Activated CD8-positive, alpha-beta memory T cell treated with anti-CD3 and anti-CD28 coated beads, Interleukin-2, amount 10 ng/mL, durations not matched to agents 7 days and 5 days (primary cell): Measurements from ENCODE around the gene EXOC4. TPM values are rescaled to one million over a fixed set of nuclear protein-coding genes. Genes with fewer than 3 reads are reported as not detected.

ENCODE experiments used
- ATAC-seq: fragments of 150-1000 bp; cut with Tn5 transposase; one replicate; pipeline ENCODE4 v1.10.0; 2021; ENCODE audit warnings: moderate library complexity
- CTCF ChIA-PET: fragments of 350-600 bp; sonication (Branson Sonifier 250); formaldehyde crosslinking; loops from one replicate; lab custom pipeline; 2021; ENCODE audit warnings: antibody characterized with exemption; lab: Charles Lee
- DNase-seq: peaks from one replicate; pipeline ENCODE4 v3.0.0-alpha.2; 2020
- H3K27ac Mint-ChIP-seq: one replicate; pipeline ENCODE4 v1.8.0; 2021; ENCODE audit warnings: mild to moderate bottlenecking, mixed read lengths
- H3K27me3 Mint-ChIP-seq: one replicate; pipeline ENCODE4 v1.8.0; 2021; ENCODE audit warnings: mixed read lengths
- H3K36me3 Mint-ChIP-seq: one replicate; pipeline ENCODE4 v1.8.0; 2021; ENCODE audit warnings: mild to moderate bottlenecking, mixed read lengths
- H3K4me1 Mint-ChIP-seq: one replicate; pipeline ENCODE4 v1.8.0; 2021; ENCODE audit warnings: mixed read lengths
- H3K4me3 Mint-ChIP-seq: one replicate; pipeline ENCODE4 v1.8.0; 2021; ENCODE audit warnings: mild to moderate bottlenecking, moderate library complexity, mixed read lengths
- H3K9me3 Mint-ChIP-seq: one replicate; pipeline ENCODE4 v1.8.0; 2022; ENCODE audit warnings: low read depth, mixed read lengths
- total RNA-seq, 2 experiments: library from RNA; stranded (reverse); gene quantifications; one replicate each; pipeline ENCODE4 v1.2.3, GENCODE V29; 2021

EXOC4 gene
- total RNA-seq, 2 experiments from 2014 or later = 68.6 to 88.3 TPM

- Mint-ChIP-seq H3K4me1 (no peaks in the 10 kb centered on the region), H3K9me3 (no peaks in the 10 kb centered on the region), H3K27me3 (no peaks in the 10 kb centered on the region), H3K4me3 (no peak overlapping the region), H3K27ac (no peak overlapping the region), H3K36me3 (no peaks in the 10 kb centered on the region)
- DNase-seq = no peak
- ATAC-seq = no peak
- CTCF ChIA-PET = no interaction called here
Measured at GRCh38 chr7:134046594-134047128, 793.8 kb downstream of the EXOC4 start.

GRCh38 chr7:134047675-134048074 is 794.8 kb downstream of the EXOC4 start:
- Mint-ChIP-seq H3K36me3 (no peaks in the 10 kb centered on the region), H3K9me3 (no peaks in the 10 kb centered on the region), H3K4me3 (no peak overlapping the region), H3K4me1 (no peaks in the 10 kb centered on the region), H3K27me3 (no peaks in the 10 kb centered on the region), H3K27ac (no peak overlapping the region)
- DNase-seq = no peak
- CTCF ChIA-PET = no interaction called here
- no peak for ATAC-seq

- H3K36me3 Mint-ChIP-seq = no peaks in the 10 kb centered on the region
- H3K27me3 Mint-ChIP-seq = no peaks in the 10 kb centered on the region
- H3K9me3 Mint-ChIP-seq = no peaks in the 10 kb centered on the region
- no peak overlapping the region for H3K4me3 Mint-ChIP-seq
- H3K27ac Mint-ChIP-seq = no peak overlapping the region
- no peaks in the 10 kb centered on the region for H3K4me1 Mint-ChIP-seq
- CTCF ChIA-PET = no interaction called here
- no peak for DNase-seq
- no peak for ATAC-seq
Measured at GRCh38 chr7:134048166-134048565, 795.3 kb downstream of the EXOC4 start.

GRCh38 chr7:134051020-134051419 is 798.1 kb downstream of the EXOC4 start:
- CTCF ChIA-PET = no interaction called here
- ATAC-seq (no peak), DNase-seq (no peak)
- no peaks in the 10 kb centered on the region for H3K9me3 Mint-ChIP-seq
- H3K36me3 Mint-ChIP-seq = no peaks in the 10 kb centered on the region
- no peak overlapping the region for H3K4me3 Mint-ChIP-seq
- no peaks in the 10 kb centered on the region for H3K27me3 Mint-ChIP-seq
- H3K27ac Mint-ChIP-seq = no peak overlapping the region
- no peaks in the 10 kb centered on the region for H3K4me1 Mint-ChIP-seq

GRCh38 chr7:134056816-134057215 is 803.9 kb downstream of the EXOC4 start:
- Mint-ChIP-seq H3K36me3 (no peaks in the 10 kb centered on the region), H3K9me3 (no peaks in the 10 kb centered on the region), H3K27me3 (no peaks in the 10 kb centered on the region), H3K4me1 (no peaks in the 10 kb centered on the region), H3K4me3 (no peak overlapping the region), H3K27ac (no peak overlapping the region)
- no peak for ATAC-seq
- DNase-seq = no peak
- CTCF ChIA-PET = no interaction called here

GRCh38 chr7:134058521-134058920 is 805.6 kb downstream of the EXOC4 start:
- no peak overlapping the region for H3K4me3 Mint-ChIP-seq

GRCh38 chr7:134058980-134059379 is 806.1 kb downstream of the EXOC4 start:
- no peak for ATAC-seq
- Mint-ChIP-seq H3K27ac (no peak overlapping the region), H3K4me3 (no peak overlapping the region), H3K9me3 (no peaks in the 10 kb centered on the region), H3K4me1 (no peaks in the 10 kb centered on the region), H3K27me3 (no peaks in the 10 kb centered on the region), H3K36me3 (no peaks in the 10 kb centered on the region)
- CTCF ChIA-PET = no interaction called here
- DNase-seq = no peak

More at GRCh38 chr7:134058521-134058920, 805.6 kb downstream of the EXOC4 start:
- DNase-seq = no peak
- Mint-ChIP-seq H3K27me3 (no peaks in the 10 kb centered on the region), H3K27ac (no peak overlapping the region), H3K9me3 (no peaks in the 10 kb centered on the region), H3K36me3 (no peaks in the 10 kb centered on the region), H3K4me1 (no peaks in the 10 kb centered on the region)
- ATAC-seq = no peak
- CTCF ChIA-PET = no interaction called here

GRCh38 chr7:134059921-134060320 is 807.0 kb downstream of the EXOC4 start:
- DNase-seq (no peak), ATAC-seq (no peak)
- Mint-ChIP-seq H3K27ac (no peak overlapping the region), H3K9me3 (no peaks in the 10 kb centered on the region), H3K36me3 (peaks cover 3% of the 10 kb centered on the region), H3K4me3 (no peak overlapping the region), H3K4me1 (no peaks in the 10 kb centered on the region), H3K27me3 (no peaks in the 10 kb centered on the region)
- CTCF ChIA-PET = no interaction called here

- H3K4me1 Mint-ChIP-seq = no peaks in the 10 kb centered on the region
- no peak for ATAC-seq
- CTCF ChIA-PET = no interaction called here
- no peak overlapping the region for H3K27ac Mint-ChIP-seq
- no peak overlapping the region for H3K4me3 Mint-ChIP-seq
- no peaks in the 10 kb centered on the region for H3K27me3 Mint-ChIP-seq
- DNase-seq = no peak
- no peaks in the 10 kb centered on the region for H3K9me3 Mint-ChIP-seq
- H3K36me3 Mint-ChIP-seq = peaks cover 3% of the 10 kb centered on the region
Measured at GRCh38 chr7:134060874-134061273, 808.0 kb downstream of the EXOC4 start.

GRCh38 chr7:134062460-134062859 is 809.6 kb downstream of the EXOC4 start:
- Mint-ChIP-seq H3K27ac (no peak overlapping the region), H3K9me3 (no peaks in the 10 kb centered on the region), H3K4me3 (no peak overlapping the region), H3K4me1 (no peaks in the 10 kb centered on the region), H3K36me3 (peaks cover 3% of the 10 kb centered on the region), H3K27me3 (no peaks in the 10 kb centered on the region)
- DNase-seq = no peak
- ATAC-seq = no peak
- CTCF ChIA-PET = no interaction called here

GRCh38 chr7:134065415-134065814 is 812.5 kb downstream of the EXOC4 start:
- Mint-ChIP-seq H3K27ac (no peak overlapping the region), H3K4me1 (no peaks in the 10 kb centered on the region), H3K27me3 (no peaks in the 10 kb centered on the region), H3K4me3 (no peak overlapping the region), H3K36me3 (peaks cover 3% of the 10 kb centered on the region), H3K9me3 (no peaks in the 10 kb centered on the region)
- DNase-seq = no peak
- ATAC-seq = no peak
- CTCF ChIA-PET = no interaction called here

- ATAC-seq = no peak
- no peak overlapping the region for H3K27ac Mint-ChIP-seq
Measured at GRCh38 chr7:134067164-134067563, 814.3 kb downstream of the EXOC4 start.

GRCh38 chr7:134068670-134069069 is 815.8 kb downstream of the EXOC4 start:
- Mint-ChIP-seq H3K27me3 (no peaks in the 10 kb centered on the region), H3K4me1 (no peaks in the 10 kb centered on the region), H3K27ac (no peak overlapping the region), H3K9me3 (no peaks in the 10 kb centered on the region), H3K4me3 (no peak overlapping the region), H3K36me3 (peaks cover 5% of the 10 kb centered on the region)
- ATAC-seq = no peak
- CTCF ChIA-PET = no interaction called here
- DNase-seq = no peak

More at GRCh38 chr7:134067164-134067563, 814.3 kb downstream of the EXOC4 start:
- no peaks in the 10 kb centered on the region for H3K9me3 Mint-ChIP-seq
- peaks cover 3% of the 10 kb centered on the region for H3K36me3 Mint-ChIP-seq
- CTCF ChIA-PET = no interaction called here
- H3K4me3 Mint-ChIP-seq = no peak overlapping the region
- no peaks in the 10 kb centered on the region for H3K4me1 Mint-ChIP-seq
- no peak for DNase-seq
- H3K27me3 Mint-ChIP-seq = no peaks in the 10 kb centered on the region

GRCh38 chr7:134069187-134069586 is 816.3 kb downstream of the EXOC4 start:
- Mint-ChIP-seq H3K9me3 (no peaks in the 10 kb centered on the region), H3K27me3 (no peaks in the 10 kb centered on the region), H3K27ac (no peak overlapping the region), H3K4me3 (no peak overlapping the region), H3K4me1 (no peaks in the 10 kb centered on the region), H3K36me3 (peaks cover 5% of the 10 kb centered on the region)
- CTCF ChIA-PET = no interaction called here
- DNase-seq (no peak), ATAC-seq (no peak)

- Mint-ChIP-seq H3K27me3 (no peaks in the 10 kb centered on the region), H3K4me3 (no peak overlapping the region), H3K4me1 (no peaks in the 10 kb centered on the region), H3K27ac (no peak overlapping the region), H3K36me3 (peaks cover 3% of the 10 kb centered on the region), H3K9me3 (no peaks in the 10 kb centered on the region)
- CTCF ChIA-PET = interaction anchor here (1.2 kb wide), 1 partner anchor 71 kb away, joined by 3 read pairs; no protein-coding TSS in a partner anchor
- ATAC-seq (no peak), DNase-seq (no peak)
Measured at GRCh38 chr7:134070673-134071072, 817.8 kb downstream of the EXOC4 start.
